Neural crest cell (in vitro differentiated cells): Measurements from ENCODE around the gene STK24. TPM values are rescaled to one million over a fixed set of nuclear protein-coding genes. Genes with fewer than 3 reads are reported as not detected.
A peak's percentile ranks its signal among the peaks of the same experiment; 100 is the strongest.

ENCODE experiments used
- DNase-seq: peaks from one replicate; pipeline ENCODE4 v3.0.0; 2021; ENCODE audit warnings: low read depth, mixed read lengths, low spot score
- H3K27ac Mint-ChIP-seq: one replicate; pipeline ENCODE4 v1.8.0; 2021; ENCODE audit warnings: mild to moderate bottlenecking, mixed read lengths; ENCODE audit not compliant: unreplicated experiment
- H3K27me3 Mint-ChIP-seq: 2 replicates; pipeline ENCODE4 v1.8.0; 2021; ENCODE audit warnings: low read depth, mild to moderate bottlenecking, mixed read lengths
- H3K36me3 Mint-ChIP-seq: 2 replicates; pipeline ENCODE4 v1.8.0; 2021; ENCODE audit warnings: low read depth, mild to moderate bottlenecking, mixed read lengths
- H3K4me1 Mint-ChIP-seq: 2 replicates; pipeline ENCODE4 v1.8.0; 2021; ENCODE audit warnings: mixed read lengths
- H3K4me3 Mint-ChIP-seq: one replicate; pipeline ENCODE4 v1.8.0; 2021; ENCODE audit warnings: mild to moderate bottlenecking, mixed read lengths
- H3K9me3 Mint-ChIP-seq: 2 replicates; pipeline ENCODE4 v1.8.0; 2021; ENCODE audit warnings: mixed read lengths
- total RNA-seq: library from RNA; stranded (reverse); gene quantifications from 2 replicates; pipeline ENCODE4 v1.2.1, GENCODE V29; 2021
- TF ChIP-seq, protein P1 (sequence below): fragments of 200-600 bp; sonication (generic); conservative IDR thresholded peaks from 2 replicates; pipeline ENCODE4 v1.5.0; 2021; ENCODE audit warnings: antibody characterized with exemption, mild to moderate bottlenecking

The STK24 gene
- total RNA-seq, 1 donor from 2014 or later = 114 TPM

GRCh38 chr13:98447130-98447529 is 129.8 kb downstream of the STK24 start:
- H3K27ac Mint-ChIP-seq = peak overlapping the region; percentile 73
- TF ChIP-seq, protein P1, sequence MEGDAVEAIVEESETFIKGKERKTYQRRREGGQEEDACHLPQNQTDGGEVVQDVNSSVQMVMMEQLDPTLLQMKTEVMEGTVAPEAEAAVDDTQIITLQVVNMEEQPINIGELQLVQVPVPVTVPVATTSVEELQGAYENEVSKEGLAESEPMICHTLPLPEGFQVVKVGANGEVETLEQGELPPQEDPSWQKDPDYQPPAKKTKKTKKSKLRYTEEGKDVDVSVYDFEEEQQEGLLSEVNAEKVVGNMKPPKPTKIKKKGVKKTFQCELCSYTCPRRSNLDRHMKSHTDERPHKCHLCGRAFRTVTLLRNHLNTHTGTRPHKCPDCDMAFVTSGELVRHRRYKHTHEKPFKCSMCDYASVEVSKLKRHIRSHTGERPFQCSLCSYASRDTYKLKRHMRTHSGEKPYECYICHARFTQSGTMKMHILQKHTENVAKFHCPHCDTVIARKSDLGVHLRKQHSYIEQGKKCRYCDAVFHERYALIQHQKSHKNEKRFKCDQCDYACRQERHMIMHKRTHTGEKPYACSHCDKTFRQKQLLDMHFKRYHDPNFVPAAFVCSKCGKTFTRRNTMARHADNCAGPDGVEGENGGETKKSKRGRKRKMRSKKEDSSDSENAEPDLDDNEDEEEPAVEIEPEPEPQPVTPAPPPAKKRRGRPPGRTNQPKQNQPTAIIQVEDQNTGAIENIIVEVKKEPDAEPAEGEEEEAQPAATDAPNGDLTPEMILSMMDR = no peak
- peaks cover 5% of the 10 kb centered on the region for H3K27me3 Mint-ChIP-seq
- no peak for DNase-seq
- no peak overlapping the region for H3K4me3 Mint-ChIP-seq
- H3K36me3 Mint-ChIP-seq = peaks cover 18% of the 10 kb centered on the region
- peaks cover 40% of the 10 kb centered on the region for H3K4me1 Mint-ChIP-seq
- H3K9me3 Mint-ChIP-seq = no peaks in the 10 kb centered on the region

GRCh38 chr13:98446234-98446621 is 130.7 kb downstream of the STK24 start:
- Mint-ChIP-seq H3K27me3 (peaks cover 5% of the 10 kb centered on the region), H3K4me3 (no peak overlapping the region), H3K36me3 (peaks cover 14% of the 10 kb centered on the region), H3K9me3 (no peaks in the 10 kb centered on the region), H3K4me1 (peaks cover 31% of the 10 kb centered on the region), H3K27ac (no peak overlapping the region)
- DNase-seq = no peak
- TF ChIP-seq, protein P1 = no peak

DNA sequence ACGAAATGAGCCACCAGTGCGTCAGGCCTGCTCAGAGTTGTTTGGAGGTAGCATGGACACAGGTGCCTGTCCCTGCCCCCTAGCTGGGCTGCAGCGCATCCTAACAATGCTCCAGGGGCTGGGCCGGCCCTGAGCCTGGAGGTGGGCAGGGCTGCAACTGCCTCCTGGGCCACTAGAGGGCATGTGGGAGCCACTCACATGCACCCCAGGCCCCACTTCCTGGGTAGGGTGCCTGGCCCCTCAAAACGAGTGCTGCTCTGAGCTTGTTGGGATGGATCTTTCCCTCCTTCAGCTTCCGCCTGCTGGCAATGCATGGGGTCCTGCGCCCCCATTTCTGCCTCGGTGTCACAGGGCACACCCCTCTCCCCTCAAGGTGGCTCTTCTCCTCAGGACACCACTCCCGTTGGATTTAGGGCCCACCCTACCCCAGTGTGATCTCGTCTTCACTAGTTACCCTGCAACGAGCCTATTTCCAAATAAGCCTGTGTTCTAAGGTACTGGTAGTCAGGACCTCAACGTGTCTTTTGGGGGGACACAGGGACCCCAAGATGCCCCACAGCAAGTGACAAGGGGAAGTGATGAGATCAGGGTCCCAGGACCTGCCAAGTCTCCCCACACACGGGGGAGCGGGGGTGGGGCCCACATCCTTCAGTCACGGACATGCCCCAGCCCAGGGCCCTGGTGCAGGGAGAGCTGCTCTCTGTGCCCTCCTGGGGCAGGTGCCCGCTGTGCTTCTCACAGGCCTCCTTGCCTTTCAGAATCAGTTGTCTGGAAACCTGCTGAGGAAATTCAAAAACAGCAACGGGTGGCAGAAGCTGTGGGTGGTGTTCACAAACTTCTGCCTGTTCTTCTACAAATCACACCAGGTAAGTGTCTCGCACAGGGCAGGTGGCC is 131.3 kb downstream of the STK24 start:
- peaks cover 14% of the 10 kb centered on the region for H3K36me3 Mint-ChIP-seq
- peak overlapping the region; percentile 19 for H3K27ac Mint-ChIP-seq
- peak overlapping the region; percentile 71 for H3K4me3 Mint-ChIP-seq
- peaks cover 25% of the 10 kb centered on the region for H3K4me1 Mint-ChIP-seq
- peaks cover 5% of the 10 kb centered on the region for H3K27me3 Mint-ChIP-seq
- H3K9me3 Mint-ChIP-seq = no peaks in the 10 kb centered on the region
- DNase-seq = peak; percentile 70
- TF ChIP-seq, protein P1 = peak; percentile 91

- peak overlapping the region; percentile 66 for H3K4me3 Mint-ChIP-seq
- H3K9me3 Mint-ChIP-seq = no peaks in the 10 kb centered on the region
- no peak for DNase-seq
- H3K27ac Mint-ChIP-seq = peak overlapping the region; percentile 88
- peaks cover 14% of the 10 kb centered on the region for H3K4me1 Mint-ChIP-seq
- peaks cover 13% of the 10 kb centered on the region for H3K36me3 Mint-ChIP-seq
- H3K27me3 Mint-ChIP-seq = peaks cover 5% of the 10 kb centered on the region
- TF ChIP-seq, protein P1 = no peak
These were observed 132.5 kb downstream of the STK24 start for GRCh38 chr13:98444381-98444780.

DNA sequence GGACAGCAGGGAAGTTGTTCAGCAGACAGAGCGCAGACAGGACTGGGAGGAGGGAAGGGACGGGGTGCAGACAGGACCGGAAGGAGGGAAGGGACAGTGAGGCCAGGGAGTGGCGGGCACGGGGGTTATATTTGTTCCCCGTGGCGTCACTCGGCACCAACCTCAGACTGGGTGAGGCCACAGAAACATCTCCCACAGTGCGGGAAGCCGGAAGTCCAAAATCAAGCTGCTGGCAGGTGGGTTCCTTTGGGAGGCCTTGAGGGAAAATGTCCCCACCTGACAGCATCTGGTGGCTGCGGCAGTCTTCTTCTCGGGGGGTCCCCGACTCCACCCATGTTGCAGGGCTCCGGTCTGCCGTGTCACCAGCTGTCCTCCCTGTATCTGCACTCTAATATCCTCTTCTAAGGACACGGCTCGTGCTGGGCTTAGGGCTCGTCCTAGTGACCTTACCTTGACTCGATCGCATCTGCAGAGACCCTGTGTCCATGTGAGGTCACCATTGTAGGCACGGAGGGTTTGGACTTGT is 133.0 kb downstream of the STK24 start:
- Mint-ChIP-seq H3K4me3 (peak overlapping the region; percentile 66), H3K9me3 (no peaks in the 10 kb centered on the region), H3K27ac (peak overlapping the region; percentile 88), H3K36me3 (peaks cover 9% of the 10 kb centered on the region), H3K4me1 (peaks cover 11% of the 10 kb centered on the region), H3K27me3 (peaks cover 5% of the 10 kb centered on the region)
- no peak for DNase-seq
- TF ChIP-seq, protein P1 = no peak
